IPS-18c (cell line): ENCODE results near the gene ST14.
"Not testable (repeated sequence)": the region's sequence is repeated elsewhere in the genome, so short reads cannot be mapped to it uniquely, and the experiment has no call there.

ENCODE experiments used
- H3K4me3 ChIP-seq: 2 replicates; pipeline ENCODE4 v1.7.0; 2013; ENCODE audit warnings: low read depth, mild to moderate bottlenecking, low read length, moderate library complexity; ENCODE audit not compliant: insufficient read depth
- H3K9me3 ChIP-seq: one replicate; pipeline ENCODE4 v1.6.1; 2013; ENCODE audit warnings: mild to moderate bottlenecking, low read length, moderate library complexity; ENCODE audit not compliant: control insufficient read depth, insufficient read depth

Gene ST14

DNA sequence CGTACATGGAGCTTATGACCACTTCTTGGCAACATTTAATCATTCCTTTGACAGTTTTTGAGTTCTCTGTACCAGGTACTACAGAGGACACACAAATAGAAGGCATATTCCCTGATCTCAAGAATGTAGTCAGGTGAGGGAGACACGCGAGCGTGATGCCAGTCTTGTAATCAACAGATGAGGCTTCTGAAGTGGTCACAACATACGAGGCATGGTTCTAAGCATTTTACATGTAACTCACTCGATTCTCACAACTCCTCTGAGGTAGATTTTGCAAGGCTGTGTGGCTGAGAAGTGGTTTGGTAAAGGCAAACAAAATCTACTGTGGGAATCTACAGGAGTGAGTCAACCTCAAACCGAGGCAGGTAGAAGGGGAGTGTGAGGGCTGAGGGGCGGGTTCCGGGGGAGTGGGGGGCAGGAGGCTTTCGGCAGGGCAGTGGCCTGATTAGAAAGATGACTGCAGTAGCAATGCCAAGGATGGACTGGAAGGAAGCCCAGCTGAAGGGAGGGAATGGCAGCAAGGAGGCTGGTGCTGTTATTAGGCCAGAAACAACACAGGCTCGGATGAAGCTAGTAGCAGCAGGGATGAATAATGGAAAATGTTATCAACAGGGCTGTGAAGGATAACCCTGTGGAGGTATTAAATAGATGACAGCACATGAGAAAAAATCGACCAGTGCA is 63.8 kb downstream of the ST14 start:
- Histone ChIP-seq H3K4me3 (no peak overlapping the region), H3K9me3 (no peaks in the 10 kb centered on the region)

DNA sequence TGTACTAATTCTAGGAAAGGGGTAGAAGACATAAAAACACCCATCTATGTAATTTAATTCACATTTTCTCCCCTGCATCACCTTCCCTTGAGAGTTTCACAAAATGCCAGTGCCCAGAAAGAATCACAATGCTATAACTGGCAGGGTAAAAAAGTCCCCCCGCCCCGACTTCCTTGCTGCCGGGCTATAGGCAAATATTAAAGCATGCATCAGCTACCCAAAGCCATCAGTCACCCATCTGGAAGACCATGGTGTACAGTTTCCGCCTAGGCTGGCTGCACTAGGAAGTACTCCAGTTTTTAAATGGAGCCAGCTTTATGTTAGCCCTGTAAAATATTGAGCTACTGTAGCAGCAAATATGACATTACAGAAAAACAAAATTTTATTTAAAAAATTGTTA is 67.8 kb downstream of the ST14 start:
- Histone ChIP-seq H3K9me3 (no peaks in the 10 kb centered on the region), H3K4me3 (no peak overlapping the region)

DNA sequence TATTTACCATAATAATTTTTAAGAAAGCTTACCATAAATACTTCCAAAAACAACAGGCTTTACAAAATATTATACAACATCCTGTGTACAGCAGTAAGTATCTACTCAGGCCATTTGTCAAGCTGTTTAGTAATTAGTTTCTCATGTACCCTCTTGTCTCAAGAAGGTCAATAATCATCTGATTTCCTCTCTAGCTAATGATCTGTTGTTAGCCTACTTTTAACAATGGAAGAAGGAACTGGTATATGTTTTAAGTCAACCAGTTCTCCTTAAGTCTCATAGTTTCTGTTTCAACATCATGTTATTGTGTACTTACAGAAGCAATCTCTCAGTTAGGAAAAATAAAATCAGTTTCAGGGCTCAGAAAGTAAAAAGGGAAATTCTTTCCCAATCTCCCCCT is 73.9 kb downstream of the ST14 start:
- H3K9me3 ChIP-seq, H3K4me3 ChIP-seq: not testable (repeated sequence)

DNA sequence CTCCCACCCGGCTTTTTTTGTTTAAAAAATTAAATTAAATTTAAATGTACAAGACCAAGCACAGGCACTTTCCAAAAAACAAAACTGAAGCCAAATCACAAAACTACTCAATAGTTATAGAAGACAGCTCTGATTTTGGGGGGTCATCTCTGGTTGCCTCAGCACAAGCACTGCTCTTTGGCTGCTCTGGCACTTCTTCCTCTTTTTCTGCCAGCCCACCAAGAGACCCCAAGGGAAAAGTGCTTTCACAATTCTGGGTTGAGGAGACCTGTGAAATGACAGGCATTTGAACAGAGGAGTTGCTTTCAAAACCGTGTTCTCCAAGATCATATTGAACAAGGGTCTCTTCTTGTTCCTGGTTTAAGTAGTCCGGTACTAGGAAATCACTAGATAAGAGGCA is 74.3 kb downstream of the ST14 start:
- not testable (repeated sequence) for H3K9me3 ChIP-seq, H3K4me3 ChIP-seq

DNA sequence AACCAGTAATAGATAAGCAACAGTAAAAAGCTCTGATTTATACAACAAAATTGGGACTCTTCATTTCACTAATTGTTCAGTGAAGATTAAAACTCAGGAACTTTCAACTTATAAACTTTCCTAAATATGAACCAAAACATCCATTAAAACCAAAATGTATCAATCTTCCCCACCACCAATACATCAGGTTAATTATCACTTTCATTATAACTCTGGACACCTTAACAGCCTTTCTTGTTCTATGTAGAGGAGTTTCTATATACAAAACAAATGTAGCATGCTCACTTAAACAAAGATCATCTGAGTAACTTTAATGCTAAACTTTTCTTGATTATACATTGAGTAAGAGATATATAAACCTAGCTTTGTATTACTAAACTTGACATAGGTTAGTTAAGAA is 74.7 kb downstream of the ST14 start:
- no peak overlapping the region for H3K4me3 ChIP-seq
- H3K9me3 ChIP-seq: no peaks in the 10 kb centered on the region

DNA sequence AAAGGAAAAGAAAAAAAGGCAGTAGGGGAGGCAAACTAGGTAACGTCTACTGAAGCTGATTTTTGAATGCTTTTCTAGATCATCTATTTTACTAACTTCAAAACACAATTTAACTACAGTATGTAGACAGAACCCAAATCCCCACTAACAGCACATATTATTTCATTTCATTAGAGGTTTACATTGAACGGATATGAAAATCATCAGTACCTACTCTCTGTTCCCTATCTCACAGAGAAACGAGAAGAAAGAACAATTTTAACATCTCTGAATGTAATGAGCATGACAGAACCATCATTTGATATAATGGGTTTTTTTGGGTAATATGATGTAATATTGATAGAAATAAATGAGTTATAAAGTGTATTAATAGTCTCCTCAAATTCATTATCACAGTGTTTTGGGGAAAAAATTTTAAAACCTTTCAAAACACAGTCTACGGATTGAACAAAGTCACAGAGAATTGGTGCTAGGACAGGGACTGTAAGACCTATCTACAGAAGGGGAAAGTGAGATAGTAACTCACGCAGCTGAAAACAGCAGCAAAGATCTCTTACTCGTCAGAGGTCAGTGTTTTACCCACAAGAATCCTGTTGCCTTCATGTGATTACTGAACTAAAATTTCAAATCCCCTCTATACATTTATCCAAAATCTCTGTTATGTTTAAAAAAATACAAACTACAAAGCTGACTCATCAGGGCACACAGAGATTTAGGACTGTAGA is 77.9 kb downstream of the ST14 start:
- no peak overlapping the region for H3K4me3 ChIP-seq

DNA sequence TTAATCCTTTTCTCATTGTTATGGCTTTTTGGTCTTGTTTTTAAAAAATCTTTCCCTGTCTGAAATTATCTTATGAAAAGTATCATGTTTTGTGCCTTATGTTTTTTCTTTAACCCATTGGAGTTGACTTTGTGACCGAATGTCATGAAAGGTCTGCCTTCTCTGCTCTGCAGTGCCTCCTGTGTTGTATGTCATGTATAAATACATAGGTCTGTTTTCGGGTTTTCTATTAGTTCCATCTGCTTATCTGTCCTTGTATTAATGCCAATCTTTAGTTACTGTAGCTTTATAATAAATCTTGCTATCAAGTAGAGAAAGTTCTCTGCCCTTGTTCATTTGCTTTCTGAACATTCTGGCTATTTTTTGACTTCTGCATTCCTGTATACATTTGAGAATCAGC is 82.1 kb downstream of the ST14 start:
- H3K9me3 ChIP-seq: no peaks in the 10 kb centered on the region
- no peak overlapping the region for H3K4me3 ChIP-seq

More for the DNA sequence above, 77.9 kb downstream of the ST14 start:
- no peaks in the 10 kb centered on the region for H3K9me3 ChIP-seq

DNA sequence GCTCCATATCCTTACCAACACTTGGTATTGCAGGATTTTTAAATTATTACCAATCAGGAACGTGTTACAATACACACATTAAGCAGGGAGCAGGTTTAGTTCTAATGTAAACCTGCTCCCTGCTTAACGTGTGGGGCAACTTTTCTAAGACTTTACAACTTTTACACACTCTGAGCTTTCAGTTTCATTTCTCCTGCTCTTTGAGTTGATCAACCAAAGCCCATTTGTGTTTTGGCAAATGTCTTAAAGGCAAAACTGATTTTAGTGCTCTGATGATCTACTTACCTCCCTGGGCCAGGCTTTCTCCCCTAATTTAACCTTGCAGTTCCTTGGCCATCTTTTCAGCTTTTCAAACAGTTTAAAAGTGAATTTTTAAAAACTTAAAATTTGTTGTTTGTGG is 84.2 kb downstream of the ST14 start:
- no peak overlapping the region for H3K4me3 ChIP-seq
- peaks cover 2% of the 10 kb centered on the region for H3K9me3 ChIP-seq

DNA sequence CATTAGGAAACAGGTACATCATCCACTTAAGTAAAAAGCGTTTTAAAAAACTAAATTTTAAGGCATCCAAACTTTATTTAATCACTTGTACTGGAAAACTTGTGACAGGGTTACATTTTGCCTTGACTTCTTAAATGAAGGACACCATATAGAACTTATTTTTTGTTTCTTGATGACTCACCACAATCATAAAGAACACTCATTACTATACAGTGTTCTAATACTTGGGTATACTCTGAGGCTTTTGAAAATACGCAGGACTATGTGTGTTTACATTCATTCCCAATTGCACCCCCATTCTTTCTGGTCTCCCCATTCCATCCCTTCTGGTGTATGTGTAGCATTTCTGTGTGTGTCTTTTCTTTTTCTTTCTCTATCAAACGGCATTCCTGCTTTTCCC is 85.3 kb downstream of the ST14 start:
- Histone ChIP-seq H3K4me3 (no peak overlapping the region), H3K9me3 (peaks cover 2% of the 10 kb centered on the region)

DNA sequence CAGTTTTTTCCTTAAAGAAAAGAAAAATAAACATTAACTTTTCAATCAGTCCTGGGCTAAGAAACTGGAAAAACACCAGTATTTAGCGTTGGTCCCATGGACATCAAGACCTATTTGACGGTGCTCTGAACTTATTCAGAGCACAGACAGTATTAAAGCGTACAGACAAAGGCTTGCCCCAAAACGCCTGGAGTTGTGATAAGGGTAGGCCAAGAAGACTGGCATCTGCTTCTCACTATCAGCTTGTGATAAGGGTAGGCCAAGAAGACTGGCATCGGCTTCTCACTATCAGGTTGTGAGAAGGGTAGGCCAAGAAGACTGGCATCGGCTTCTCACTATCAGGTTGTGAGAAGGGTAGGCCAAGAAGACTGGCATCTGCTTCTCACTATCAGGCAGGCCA is 85.8 kb downstream of the ST14 start:
- not testable (repeated sequence) for H3K9me3 ChIP-seq, H3K4me3 ChIP-seq

DNA sequence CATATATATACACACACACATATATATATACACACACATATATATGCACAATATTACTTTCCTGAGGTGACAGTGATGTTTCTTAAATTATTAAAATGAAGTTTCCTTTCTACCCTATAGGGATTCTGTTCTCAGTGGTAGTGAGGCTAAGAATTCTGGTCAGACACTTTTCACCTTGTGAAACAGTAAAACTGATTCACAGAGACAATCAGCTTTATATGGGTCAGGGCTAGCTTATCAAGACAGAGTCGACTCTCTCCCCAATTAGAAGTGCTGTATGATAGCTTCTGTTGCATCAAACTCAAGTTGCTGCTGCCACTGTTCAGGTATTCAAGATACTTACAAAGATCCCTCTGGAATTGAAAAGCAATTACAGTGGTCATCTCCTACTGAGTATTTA is 86.7 kb downstream of the ST14 start:
- Histone ChIP-seq H3K4me3 (no peak overlapping the region), H3K9me3 (peaks cover 2% of the 10 kb centered on the region)

DNA sequence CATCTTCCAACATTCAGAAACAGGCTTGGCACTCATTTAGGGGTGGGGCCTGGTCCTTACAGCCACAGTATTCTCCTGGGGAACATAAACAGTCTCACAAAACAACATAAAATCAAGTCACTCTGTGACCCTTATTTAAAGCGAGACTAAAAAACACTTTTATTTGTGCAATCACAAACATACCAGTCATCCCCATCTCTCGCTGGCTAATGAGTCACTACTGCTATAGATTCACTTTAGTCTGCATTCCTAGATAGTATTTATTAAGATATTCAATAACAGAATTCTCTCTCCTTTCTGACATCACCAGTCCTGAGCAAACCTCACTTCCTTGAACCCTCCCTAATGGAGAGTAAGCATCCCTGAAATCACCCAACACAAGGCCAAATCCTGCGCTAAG is 87.2 kb downstream of the ST14 start:
- H3K4me3 ChIP-seq: no peak overlapping the region

DNA sequence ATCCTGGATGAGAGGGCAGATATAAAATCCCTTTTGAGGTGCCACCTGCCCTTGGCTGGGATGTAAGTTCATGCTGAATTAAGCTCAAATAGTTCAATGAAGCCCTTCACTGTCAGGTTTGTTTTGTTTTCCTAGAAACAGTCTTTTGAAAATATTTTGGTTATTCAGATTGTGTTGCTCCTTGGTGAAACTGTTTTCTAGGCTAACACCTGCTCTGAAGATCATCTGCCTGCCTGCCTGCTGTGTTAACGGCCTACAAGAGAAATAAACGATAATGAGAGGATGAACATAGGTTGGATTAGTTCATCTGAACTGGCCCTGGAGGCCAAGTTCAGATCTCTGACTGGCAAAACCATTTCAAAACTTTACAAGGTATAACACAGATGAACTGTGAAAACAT is 87.7 kb downstream of the ST14 start:
- peaks cover 2% of the 10 kb centered on the region for H3K9me3 ChIP-seq
- H3K4me3 ChIP-seq: no peak overlapping the region

More for the DNA sequence above, 87.2 kb downstream of the ST14 start:
- H3K9me3 ChIP-seq: peaks cover 2% of the 10 kb centered on the region

DNA sequence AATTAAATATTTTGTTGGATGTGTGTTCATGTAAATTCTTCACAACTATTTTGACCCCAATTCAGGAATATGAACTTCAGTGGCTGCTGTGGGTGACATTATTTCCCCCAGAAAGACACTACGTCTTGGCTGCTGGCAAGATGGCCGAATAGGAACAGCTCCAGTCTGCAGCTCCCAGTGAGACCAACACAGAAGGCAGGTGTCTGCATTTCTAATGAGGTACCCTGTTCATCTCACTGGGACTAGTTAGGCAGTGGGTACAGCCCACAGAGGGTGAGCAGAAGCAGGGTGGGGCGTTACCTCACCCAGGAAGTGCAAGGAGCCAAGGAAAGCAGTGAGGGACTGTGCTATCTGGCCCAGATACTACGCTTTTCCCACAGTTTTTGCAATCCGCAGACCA is 89.8 kb downstream of the ST14 start:
- peaks cover 2% of the 10 kb centered on the region for H3K9me3 ChIP-seq
- no peak overlapping the region for H3K4me3 ChIP-seq

DNA sequence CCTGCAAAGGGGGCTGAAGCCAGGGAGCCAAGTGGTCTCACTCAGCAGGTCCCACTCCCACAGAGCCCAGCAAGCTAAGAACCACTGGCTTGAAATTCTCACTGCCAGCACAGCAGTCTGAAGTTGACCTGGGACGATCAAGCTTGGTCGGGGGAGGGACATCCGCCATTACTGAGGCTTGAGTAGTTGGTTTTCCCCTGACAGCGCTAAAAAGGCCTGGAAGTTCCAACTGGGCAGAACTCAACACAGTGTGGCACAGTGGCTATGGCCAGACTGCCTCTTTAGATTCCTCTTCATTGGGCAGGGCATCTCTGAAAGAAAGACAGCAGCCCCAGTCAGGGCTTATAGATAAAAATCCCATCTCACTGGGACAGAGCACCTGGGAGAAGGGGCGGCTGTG is 90.3 kb downstream of the ST14 start:
- not testable (repeated sequence) for H3K9me3 ChIP-seq, H3K4me3 ChIP-seq

DNA sequence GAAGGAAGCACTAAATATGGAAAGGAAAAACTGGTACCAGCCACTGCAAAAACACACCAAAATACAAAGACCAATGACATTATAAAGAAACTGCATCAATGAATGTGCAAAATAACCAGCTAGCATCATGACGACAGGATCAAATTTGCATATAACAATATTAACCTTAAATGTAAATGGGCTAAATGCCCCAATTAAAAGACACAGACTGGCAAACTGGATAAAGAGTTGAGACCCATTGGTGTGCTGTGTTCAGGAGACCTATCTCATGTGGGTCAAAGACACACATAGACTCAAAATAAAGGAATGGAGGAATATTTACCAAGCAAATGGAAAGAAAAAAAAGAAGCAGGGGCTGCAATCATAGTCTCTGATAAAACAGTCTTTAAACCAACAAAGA is 92.2 kb downstream of the ST14 start:
- not testable (repeated sequence) for H3K4me3 ChIP-seq, H3K9me3 ChIP-seq
